Stomach smooth muscle (tissue), 2 donors: ENCODE data around the gene TMEM263.

Experiments used
- H3K27ac ChIP-seq: one replicate; pipeline ENCODE4 v1.7.0; 2013; ENCODE audit warnings: mild to moderate bottlenecking, low read length, inconsistent platforms
- H3K27me3 ChIP-seq, 2 donors: one replicate each; pipeline ENCODE4 v1.7.0; 2013; ENCODE audit warnings: low read length in 2 of 2; ENCODE audit not compliant: insufficient read depth in 2 of 2, control insufficient read depth in 1 of 2
- H3K36me3 ChIP-seq, 2 donors: one replicate each; pipeline ENCODE4 v1.7.0; 2013; ENCODE audit warnings: low read length in 2 of 2; ENCODE audit not compliant: control insufficient read depth in 2 of 2, insufficient read depth in 2 of 2
- H3K4me1 ChIP-seq: one replicate; pipeline ENCODE4 v1.7.0; 2013; ENCODE audit warnings: low read length; ENCODE audit not compliant: control insufficient read depth, insufficient read depth
- H3K4me3 ChIP-seq, 2 donors: one replicate each; pipeline ENCODE4 v1.7.0; 2013; ENCODE audit warnings: low read length in 2 of 2
- H3K9ac ChIP-seq, 2 donors: one replicate each; pipeline ENCODE4 v1.7.0; 2013; ENCODE audit warnings: low read length in 2 of 2, mild to moderate bottlenecking in 1 of 2
- H3K9me3 ChIP-seq, 2 donors: one replicate each; pipeline ENCODE4 v1.7.0; 2013; ENCODE audit warnings: low read length in 2 of 2; ENCODE audit not compliant: control insufficient read depth in 2 of 2
- donor health status: healthy.
- donor health status: Pancreatic carcinoma.

TMEM263 gene

DNA sequence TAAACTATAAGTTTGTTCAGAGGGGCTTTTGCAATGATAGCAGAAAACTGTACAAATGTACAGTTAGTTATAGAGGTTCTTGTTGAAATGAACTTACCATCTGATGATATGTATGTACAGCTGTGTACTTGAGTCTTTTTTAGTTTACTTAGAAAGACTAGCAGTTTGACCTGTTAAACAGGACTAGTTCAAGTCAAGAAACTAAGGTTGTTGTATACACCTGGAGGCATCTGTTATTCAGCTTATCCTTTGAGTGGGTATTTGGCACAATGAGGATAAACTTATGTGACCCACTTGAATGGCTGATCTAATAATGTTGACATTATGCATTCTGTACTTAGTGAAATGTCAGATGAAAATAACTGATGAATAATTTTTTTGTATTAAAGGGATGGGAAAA, 17.8 kb downstream of the TMEM263 start:
- Histone ChIP-seq H3K9ac (no peak overlapping the region), H3K9me3 (no peaks in the 10 kb centered on the region), H3K36me3 (peaks cover 6 to 10% of the 10 kb centered on the region in 2 donors), H3K27me3 (no peaks in the 10 kb centered on the region), H3K4me1 (peaks cover 8% of the 10 kb centered on the region), H3K4me3 (no peak overlapping the region), H3K27ac (no peak overlapping the region)

DNA sequence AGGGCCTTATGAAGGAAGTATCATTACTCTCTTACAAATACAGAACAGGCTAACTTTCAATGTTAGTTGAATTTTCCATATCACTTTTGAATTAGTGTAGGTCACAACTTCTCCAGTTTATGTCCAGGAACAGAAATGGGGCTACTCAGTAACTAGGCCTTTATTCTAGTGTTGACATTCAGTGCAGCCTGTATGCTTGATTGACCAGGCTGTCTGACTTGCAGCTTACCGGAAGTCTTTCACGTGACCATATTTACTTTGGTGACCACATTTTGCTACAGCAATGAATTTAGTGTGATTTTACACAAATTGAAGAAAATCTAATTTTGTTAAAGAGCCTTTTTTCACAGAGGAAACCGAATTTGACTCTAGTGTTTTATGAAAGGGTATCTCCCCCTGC, 18.8 kb downstream of the TMEM263 start:
- Histone ChIP-seq H3K27me3 (no peaks in the 10 kb centered on the region), H3K4me3 (no peak overlapping the region), H3K36me3 (peaks cover 6 to 10% of the 10 kb centered on the region in 2 donors), H3K4me1 (peaks cover 12% of the 10 kb centered on the region), H3K27ac (no peak overlapping the region), H3K9ac (no peak overlapping the region), H3K9me3 (no peaks in the 10 kb centered on the region)

GRCh38 chr12:106975098-106975497, 19.4 kb downstream of the TMEM263 start:
- no peaks in the 10 kb centered on the region for H3K27me3 ChIP-seq
- peaks cover 6 to 10% of the 10 kb centered on the region in 2 donors for H3K36me3 ChIP-seq
- H3K4me1 ChIP-seq = peaks cover 12% of the 10 kb centered on the region
- H3K9me3 ChIP-seq = no peaks in the 10 kb centered on the region
- no peak overlapping the region for H3K9ac ChIP-seq
- H3K27ac ChIP-seq = no peak overlapping the region
- no peak overlapping the region for H3K4me3 ChIP-seq

DNA sequence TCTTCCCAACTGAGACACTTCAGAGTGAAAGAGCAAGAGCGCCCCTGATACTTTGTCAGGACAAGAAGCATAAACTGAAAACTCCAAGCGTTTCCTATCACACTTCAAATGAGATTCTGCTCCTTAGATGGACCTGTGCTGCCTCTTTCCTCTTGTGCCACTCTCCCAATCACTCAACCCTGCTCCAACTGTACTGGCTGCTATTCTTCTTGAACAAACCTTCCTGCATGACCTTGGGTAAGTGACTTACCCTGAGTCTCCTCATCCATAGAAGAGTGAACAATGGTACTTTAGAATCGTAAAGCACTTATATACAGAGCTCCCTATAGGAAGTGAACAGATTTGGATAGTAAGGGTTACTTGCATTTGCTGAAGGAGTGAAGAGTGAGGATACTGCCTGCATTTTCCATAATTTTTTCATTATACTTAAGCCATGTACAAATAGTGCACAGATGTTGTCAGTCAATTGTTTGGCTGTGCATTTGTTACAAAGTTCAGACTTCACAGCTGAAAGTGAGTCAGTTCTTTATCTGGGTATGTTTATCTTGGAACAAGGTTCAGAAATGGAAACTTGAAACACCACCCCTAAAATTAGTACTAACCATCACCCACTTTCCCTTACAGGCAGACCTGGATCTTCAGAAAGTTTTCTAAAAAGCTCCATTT, 20.4 kb downstream of the TMEM263 start:
- Histone ChIP-seq H3K27me3 (no peaks in the 10 kb centered on the region), H3K4me3 (peak overlapping the region in 1 of 2 donors; percentile 3), H3K9me3 (no peaks in the 10 kb centered on the region), H3K36me3 (peaks cover 3 to 8% of the 10 kb centered on the region in 2 donors), H3K27ac (peak overlapping the region; percentile 53), H3K4me1 (peaks cover 12% of the 10 kb centered on the region), H3K9ac (no peak overlapping the region)

GRCh38 chr12:106976668-106977067, 21.0 kb downstream of the TMEM263 start:
- no peaks in the 10 kb centered on the region for H3K27me3 ChIP-seq
- peaks cover 12% of the 10 kb centered on the region for H3K4me1 ChIP-seq
- no peak overlapping the region for H3K9ac ChIP-seq
- peak overlapping the region; percentile 43 for H3K27ac ChIP-seq
- H3K36me3 ChIP-seq = peaks cover 0 to 3% of the 10 kb centered on the region in 2 donors
- no peak overlapping the region for H3K4me3 ChIP-seq
- H3K9me3 ChIP-seq = no peaks in the 10 kb centered on the region

DNA sequence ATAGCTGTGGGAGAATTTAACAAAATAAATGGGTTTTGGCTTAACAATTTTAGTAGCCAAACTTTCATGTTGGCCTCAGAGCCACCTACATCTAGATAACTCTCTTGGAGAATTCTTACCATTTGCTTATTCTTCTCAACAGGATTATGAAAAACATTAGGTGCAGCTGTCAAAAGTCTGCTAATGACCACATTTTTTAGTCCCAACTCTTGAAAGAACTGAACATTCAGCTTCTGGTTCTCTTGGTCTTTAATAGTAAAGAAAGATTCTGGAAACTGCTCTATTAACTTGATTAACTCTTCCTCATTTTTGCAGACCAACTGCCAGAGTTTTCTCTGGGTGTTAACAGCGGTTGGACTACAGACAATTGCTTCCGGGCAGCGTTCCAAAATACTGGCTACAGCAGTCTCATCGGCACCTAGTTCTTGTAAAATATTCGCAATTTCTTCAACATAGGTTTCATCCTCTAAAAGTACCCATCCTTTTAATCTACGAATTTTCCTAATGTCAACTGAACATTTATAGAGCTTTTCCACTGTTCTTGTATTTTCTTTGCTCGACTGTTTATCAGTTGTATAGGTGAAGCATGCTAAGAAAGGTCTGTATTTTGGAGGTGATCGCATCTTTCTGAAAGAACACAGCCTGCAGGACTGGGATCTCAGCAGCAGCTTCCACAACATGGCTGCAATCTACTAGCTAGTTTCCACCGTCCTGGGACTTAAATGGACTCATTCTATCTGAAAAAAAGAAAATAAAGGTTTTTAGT, 22.5 kb downstream of the TMEM263 start:
- H3K4me1 ChIP-seq = peaks cover 12% of the 10 kb centered on the region
- no peaks in the 10 kb centered on the region for H3K27me3 ChIP-seq
- peaks cover 0 to 4% of the 10 kb centered on the region in 2 donors for H3K36me3 ChIP-seq
- no peaks in the 10 kb centered on the region for H3K9me3 ChIP-seq
- no peak overlapping the region for H3K9ac ChIP-seq
- H3K4me3 ChIP-seq = peak overlapping the region in 1 of 2 donors; percentile 38
- H3K27ac ChIP-seq = no peak overlapping the region

DNA sequence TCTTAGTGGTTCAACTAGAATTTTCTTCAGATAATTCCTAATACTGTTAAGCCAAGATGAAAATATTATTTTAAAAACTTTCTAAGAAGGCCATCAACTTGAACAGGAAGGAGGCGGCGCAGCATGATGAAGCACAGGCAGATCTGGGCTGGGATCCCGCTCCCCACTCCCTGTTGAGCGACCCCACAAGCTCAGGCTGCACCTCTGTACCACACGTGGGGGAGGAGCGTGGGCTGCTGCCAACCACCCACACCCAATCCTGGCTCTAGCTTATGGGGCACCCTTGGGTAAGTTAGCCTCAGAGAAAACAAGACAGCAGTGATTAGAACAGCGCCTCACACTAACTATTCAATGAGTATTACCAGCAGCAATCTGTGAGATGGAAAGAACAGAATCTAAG, 25.2 kb downstream of the TMEM263 start:
- H3K36me3 ChIP-seq = peaks cover 4 to 5% of the 10 kb centered on the region in 2 donors
- no peaks in the 10 kb centered on the region for H3K9me3 ChIP-seq
- H3K27ac ChIP-seq = no peak overlapping the region
- H3K4me3 ChIP-seq = no peak overlapping the region
- no peaks in the 10 kb centered on the region for H3K27me3 ChIP-seq
- peaks cover 21% of the 10 kb centered on the region for H3K4me1 ChIP-seq
- H3K9ac ChIP-seq = no peak overlapping the region

DNA sequence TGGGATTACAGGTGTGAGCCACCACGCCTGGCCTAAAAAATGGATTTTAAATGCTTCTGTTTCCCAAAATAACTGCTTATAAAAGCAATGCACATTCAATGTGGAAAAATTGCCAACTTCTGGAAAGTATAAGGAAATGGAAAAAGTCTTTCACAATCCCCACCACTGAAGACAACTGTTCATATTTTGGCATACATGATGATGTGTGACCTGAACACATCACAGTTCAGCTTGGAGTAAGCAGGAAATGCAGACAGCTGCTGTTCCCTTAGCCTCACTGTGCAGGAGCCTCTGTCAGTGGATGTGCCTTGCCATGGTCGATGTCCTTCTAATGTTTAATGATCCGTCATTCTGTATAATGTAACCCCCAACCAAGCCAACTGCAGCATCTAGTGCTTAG, 26.1 kb downstream of the TMEM263 start:
- Histone ChIP-seq H3K27ac (no peak overlapping the region), H3K4me1 (peaks cover 21% of the 10 kb centered on the region), H3K27me3 (no peaks in the 10 kb centered on the region), H3K9me3 (no peaks in the 10 kb centered on the region), H3K9ac (no peak overlapping the region), H3K4me3 (no peak overlapping the region), H3K36me3 (peaks cover 4 to 5% of the 10 kb centered on the region in 2 donors)

DNA sequence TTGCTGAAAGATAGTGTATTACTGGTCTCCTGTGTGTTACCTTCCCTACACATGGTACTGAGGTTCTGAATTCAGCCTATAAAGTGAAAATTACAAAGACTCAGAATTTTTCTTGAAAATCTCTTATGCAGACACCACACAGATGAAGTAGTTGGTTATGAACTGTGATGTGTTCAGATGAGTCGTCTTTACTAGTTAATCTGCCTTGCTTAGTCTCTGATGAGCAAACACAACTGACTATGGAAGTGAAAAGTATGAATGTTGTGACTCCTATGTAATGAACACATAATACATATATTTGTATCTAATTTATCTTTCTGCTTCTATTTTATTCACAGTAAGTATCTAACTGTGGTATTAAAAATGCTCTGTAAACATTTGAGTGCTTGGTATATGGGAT, 26.5 kb downstream of the TMEM263 start:
- H3K4me3 ChIP-seq = no peak overlapping the region
- H3K27me3 ChIP-seq = no peaks in the 10 kb centered on the region
- H3K4me1 ChIP-seq = peaks cover 19% of the 10 kb centered on the region
- H3K9ac ChIP-seq = no peak overlapping the region
- no peak overlapping the region for H3K27ac ChIP-seq
- H3K36me3 ChIP-seq = peaks cover 4 to 5% of the 10 kb centered on the region in 2 donors
- no peaks in the 10 kb centered on the region for H3K9me3 ChIP-seq

- no peak overlapping the region for H3K27ac ChIP-seq
- H3K9ac ChIP-seq = no peak overlapping the region
- no peaks in the 10 kb centered on the region for H3K27me3 ChIP-seq
- peaks cover 4 to 5% of the 10 kb centered on the region in 2 donors for H3K36me3 ChIP-seq
- peaks cover 24% of the 10 kb centered on the region for H3K4me1 ChIP-seq
- H3K9me3 ChIP-seq = no peaks in the 10 kb centered on the region
- no peak overlapping the region for H3K4me3 ChIP-seq
Measured at GRCh38 chr12:106984588-106985137, 29.0 kb downstream of the TMEM263 start.
